ENCODE measurements around the gene ARHGAP20. TPM values are rescaled to one million over a fixed set of nuclear protein-coding genes. Genes with fewer than 3 reads are reported as not detected.

Gene ARHGAP20
- total RNA-seq, 2 experiments from 2014 or later = 0.02 to 0.18 TPM

- H3K9me3 Mint-ChIP-seq (ENCODE audit: low read depth) = no peaks in the 10 kb centered on the region
- peaks cover 26% of the 10 kb centered on the region for H3K27me3 Mint-ChIP-seq
- H3K4me1 Mint-ChIP-seq = no peaks in the 10 kb centered on the region
- no peak for DNase-seq
- ATAC-seq = no peak
- no peaks in the 10 kb centered on the region for H3K36me3 Mint-ChIP-seq
- H3K27ac Mint-ChIP-seq = no peak overlapping the region
- no peak overlapping the region for H3K4me3 Mint-ChIP-seq
- CTCF ChIA-PET = no interaction called here
Observed at GRCh38 chr11:110573411-110573810, 138.8 kb downstream of the ARHGAP20 start.

- ATAC-seq = no peak
- Mint-ChIP-seq H3K27ac (no peak overlapping the region), H3K4me3 (no peak overlapping the region), H3K9me3 (ENCODE audit: low read depth) (no peaks in the 10 kb centered on the region), H3K27me3 (peaks cover 26% of the 10 kb centered on the region), H3K4me1 (no peaks in the 10 kb centered on the region), H3K36me3 (no peaks in the 10 kb centered on the region)
- CTCF ChIA-PET = no interaction called here
- DNase-seq = no peak
Observed at GRCh38 chr11:110571081-110571720, 141.0 kb downstream of the ARHGAP20 start.

- Mint-ChIP-seq H3K27ac (no peak overlapping the region), H3K9me3 (ENCODE audit: low read depth) (no peaks in the 10 kb centered on the region)
Observed at GRCh38 chr11:110566577-110566976, 145.7 kb downstream of the ARHGAP20 start.

GRCh38 chr11:110565357-110566336, 146.6 kb downstream of the ARHGAP20 start:
- Mint-ChIP-seq H3K4me1 (no peaks in the 10 kb centered on the region), H3K27ac (no peak overlapping the region), H3K4me3 (no peak overlapping the region), H3K36me3 (no peaks in the 10 kb centered on the region), H3K9me3 (ENCODE audit: low read depth) (no peaks in the 10 kb centered on the region), H3K27me3 (peaks cover 6% of the 10 kb centered on the region)
- ATAC-seq = no peak
- CTCF ChIA-PET = interaction anchor here (0.6 kb wide), 1 partner anchor 9 kb away, joined by 3 read pairs; no protein-coding TSS in a partner anchor
- DNase-seq = no peak

More at GRCh38 chr11:110566577-110566976, 145.7 kb downstream of the ARHGAP20 start:
- H3K4me3 Mint-ChIP-seq = no peak overlapping the region
- peaks cover 12% of the 10 kb centered on the region for H3K27me3 Mint-ChIP-seq
- CTCF ChIA-PET = no interaction called here
- H3K36me3 Mint-ChIP-seq = no peaks in the 10 kb centered on the region
- ATAC-seq (no peak), DNase-seq (no peak)
- H3K4me1 Mint-ChIP-seq = no peaks in the 10 kb centered on the region

- no peaks in the 10 kb centered on the region for H3K4me1 Mint-ChIP-seq
- H3K27ac Mint-ChIP-seq = no peak overlapping the region
- DNase-seq (no peak), ATAC-seq (no peak)
- no peak overlapping the region for H3K4me3 Mint-ChIP-seq
- H3K27me3 Mint-ChIP-seq = peaks cover 4% of the 10 kb centered on the region
- H3K9me3 Mint-ChIP-seq (ENCODE audit: low read depth) = no peaks in the 10 kb centered on the region
- no peaks in the 10 kb centered on the region for H3K36me3 Mint-ChIP-seq
- CTCF ChIA-PET = no interaction called here
Observed at GRCh38 chr11:110564676-110565356, 147.4 kb downstream of the ARHGAP20 start.

GRCh38 chr11:110544779-110545178, 167.5 kb downstream of the ARHGAP20 start:
- Mint-ChIP-seq H3K9me3 (ENCODE audit: low read depth) (peaks cover 2% of the 10 kb centered on the region), H3K4me3 (no peak overlapping the region), H3K27ac (no peak overlapping the region), H3K4me1 (no peaks in the 10 kb centered on the region), H3K27me3 (no peaks in the 10 kb centered on the region), H3K36me3 (no peaks in the 10 kb centered on the region)
- ATAC-seq (no peak), DNase-seq (no peak)
- CTCF ChIA-PET = no interaction called here

GRCh38 chr11:110538154-110538553, 174.1 kb downstream of the ARHGAP20 start:
- H3K27ac Mint-ChIP-seq = no peak overlapping the region
- no peak for ATAC-seq
- H3K9me3 Mint-ChIP-seq (ENCODE audit: low read depth) = no peaks in the 10 kb centered on the region
- H3K4me3 Mint-ChIP-seq = no peak overlapping the region
- no peak for DNase-seq
- H3K4me1 Mint-ChIP-seq = no peaks in the 10 kb centered on the region
- no peaks in the 10 kb centered on the region for H3K27me3 Mint-ChIP-seq
- CTCF ChIA-PET = no interaction called here
- no peaks in the 10 kb centered on the region for H3K36me3 Mint-ChIP-seq

GRCh38 chr11:110530900-110531741, 181.1 kb downstream of the ARHGAP20 start:
- H3K27me3 Mint-ChIP-seq = no peaks in the 10 kb centered on the region
- CTCF ChIA-PET = no interaction called here
- ATAC-seq = no peak
- peaks cover 19% of the 10 kb centered on the region for H3K36me3 Mint-ChIP-seq
- no peak overlapping the region for H3K4me3 Mint-ChIP-seq
- peaks cover 7% of the 10 kb centered on the region for H3K9me3 Mint-ChIP-seq (ENCODE audit: low read depth)
- DNase-seq = no peak
- peaks cover 13% of the 10 kb centered on the region for H3K4me1 Mint-ChIP-seq
- no peak overlapping the region for H3K27ac Mint-ChIP-seq

GRCh38 chr11:110529043-110529442, 183.2 kb downstream of the ARHGAP20 start:
- H3K27ac Mint-ChIP-seq = no peak overlapping the region
- H3K4me1 Mint-ChIP-seq = peaks cover 28% of the 10 kb centered on the region
- H3K27me3 Mint-ChIP-seq = no peaks in the 10 kb centered on the region
- CTCF ChIA-PET = no interaction called here
- H3K4me3 Mint-ChIP-seq = no peak overlapping the region
- ATAC-seq (no peak), DNase-seq (no peak)
- peaks cover 9% of the 10 kb centered on the region for H3K9me3 Mint-ChIP-seq (ENCODE audit: low read depth)
- H3K36me3 Mint-ChIP-seq = peaks cover 24% of the 10 kb centered on the region

GRCh38 chr11:110527146-110527545, 185.1 kb downstream of the ARHGAP20 start:
- no peaks in the 10 kb centered on the region for H3K27me3 Mint-ChIP-seq
- peaks cover 18% of the 10 kb centered on the region for H3K9me3 Mint-ChIP-seq (ENCODE audit: low read depth)
- DNase-seq (no peak), ATAC-seq (no peak)
- H3K4me3 Mint-ChIP-seq = no peak overlapping the region
- H3K4me1 Mint-ChIP-seq = peaks cover 41% of the 10 kb centered on the region
- no peak overlapping the region for H3K27ac Mint-ChIP-seq
- peaks cover 42% of the 10 kb centered on the region for H3K36me3 Mint-ChIP-seq
- CTCF ChIA-PET = interaction anchor here (1.6 kb wide), 1 partner anchor 91 kb away, joined by 3 read pairs; no protein-coding TSS in a partner anchor
